Measurements from ENCODE around the gene TUBB4A.
"Not testable (repeated sequence)": the region's sequence is repeated elsewhere in the genome, so short reads cannot be mapped to it uniquely, and the experiment has no call there.

Gene TUBB4A

GRCh38 chr19:6501740-6502648 is at the start of gene TUBB4A:
TUBB4A (minus strand) TSS chr19:6502309; CDS start chr19:6502212, 97 bp downstream.
- no peak for DNase-seq

GRCh38 chr19:6551091-6551490 is 49.0 kb upstream of the TUBB4A start:
- no peak for DNase-seq

GRCh38 chr19:6550679-6551078 is 48.6 kb upstream of the TUBB4A start:
- DNase-seq = not testable (repeated sequence)

GRCh38 chr19:6543866-6544347 is 41.8 kb upstream of the TUBB4A start:
- no peak for DNase-seq

GRCh38 chr19:6540918-6541689 is 39.0 kb upstream of the TUBB4A start:
- DNase-seq = no peak

- DNase-seq = no peak
These were observed 37.4 kb upstream of the TUBB4A start for GRCh38 chr19:6539514-6539913.

GRCh38 chr19:6535558-6536137 is 33.5 kb upstream of the TUBB4A start:
- DNase-seq = no peak

GRCh38 chr19:6534451-6535093 is 32.5 kb upstream of the TUBB4A start:
- DNase-seq = no peak

- DNase-seq = no peak
These were observed 31.8 kb upstream of the TUBB4A start for GRCh38 chr19:6533746-6534418.

- DNase-seq = no peak
These were observed 30.9 kb upstream of the TUBB4A start for GRCh38 chr19:6533000-6533328.

- no peak for DNase-seq
These were observed 30.3 kb upstream of the TUBB4A start for GRCh38 chr19:6532244-6532999.

GRCh38 chr19:6531956-6532243 is 29.8 kb upstream of the TUBB4A start:
- DNase-seq = no peak

GRCh38 chr19:6531163-6531955 is 29.2 kb upstream of the TUBB4A start:
- no peak for DNase-seq

- peak; percentile 81 for DNase-seq
These were observed 28.5 kb upstream of the TUBB4A start, which contains the start of gene TNFSF9 for GRCh38 chr19:6530386-6531162. TNFSF9 (plus strand) TSS chr19:6531026; CDS start chr19:6531037, 11 bp downstream.

- DNase-seq = no peak
These were observed 27.9 kb upstream of the TUBB4A start for GRCh38 chr19:6529937-6530385.

- DNase-seq = no peak
These were observed 27.2 kb upstream of the TUBB4A start for GRCh38 chr19:6529351-6529750.

- DNase-seq = peak; percentile 14
These were observed 26.5 kb upstream of the TUBB4A start for GRCh38 chr19:6528544-6529121.

GRCh38 chr19:6527893-6528543 is 25.9 kb upstream of the TUBB4A start:
- no peak for DNase-seq

- DNase-seq = no peak
These were observed 22.2 kb upstream of the TUBB4A start for GRCh38 chr19:6524311-6524710.

Data from DMS153 (cell line).